NCI-H146 treated with DMSO at 0.1 percent for 48 hours (cell line): Measurements from ENCODE around the gene SYT6.

ENCODE experiments used
- DNase-seq: peaks from one replicate; lab custom pipeline; 2025; ENCODE audit not compliant: unreplicated experiment; lab: John Stamatoyannopoulos, UW

Gene SYT6

GRCh38 chr1:114094363-114094634 is 59.4 kb downstream of the SYT6 start:
- no peak for DNase-seq

- DNase-seq, result no peak
These were observed 59.9 kb downstream of the SYT6 start for GRCh38 chr1:114093624-114094362.

- no peak for DNase-seq
These were observed 61.2 kb downstream of the SYT6 start for GRCh38 chr1:114092186-114093062.

GRCh38 chr1:114091711-114092110 is 62.0 kb downstream of the SYT6 start:
- DNase-seq, result no peak

- DNase-seq, result no peak
These were observed 62.7 kb downstream of the SYT6 start for GRCh38 chr1:114090738-114091505.

- no peak for DNase-seq
These were observed 64.0 kb downstream of the SYT6 start for GRCh38 chr1:114089502-114090138.

GRCh38 chr1:114088392-114089299 is 65.0 kb downstream of the SYT6 start:
- no peak for DNase-seq

GRCh38 chr1:114087495-114087894 is 66.2 kb downstream of the SYT6 start:
- no peak for DNase-seq

- DNase-seq, result no peak
These were observed 66.9 kb downstream of the SYT6 start for GRCh38 chr1:114086601-114087368.

- no peak for DNase-seq
These were observed 70.6 kb downstream of the SYT6 start for GRCh38 chr1:114082867-114083585.

- DNase-seq, result no peak
These were observed 71.4 kb downstream of the SYT6 start for GRCh38 chr1:114082304-114082630.

- DNase-seq, result no peak
These were observed 72.0 kb downstream of the SYT6 start for GRCh38 chr1:114081437-114082303.

- DNase-seq, result no peak
These were observed 72.9 kb downstream of the SYT6 start for GRCh38 chr1:114080511-114081436.

- no peak for DNase-seq
These were observed 74.0 kb downstream of the SYT6 start for GRCh38 chr1:114079596-114080190.

- no peak for DNase-seq
These were observed 75.6 kb downstream of the SYT6 start for GRCh38 chr1:114078116-114078515.

- DNase-seq, result no peak
These were observed 76.5 kb downstream of the SYT6 start for GRCh38 chr1:114077188-114077587.

- DNase-seq, result no peak
These were observed 77.4 kb downstream of the SYT6 start for GRCh38 chr1:114076308-114076707.
